ENCODE results near the gene P2RX2.

DNA sequence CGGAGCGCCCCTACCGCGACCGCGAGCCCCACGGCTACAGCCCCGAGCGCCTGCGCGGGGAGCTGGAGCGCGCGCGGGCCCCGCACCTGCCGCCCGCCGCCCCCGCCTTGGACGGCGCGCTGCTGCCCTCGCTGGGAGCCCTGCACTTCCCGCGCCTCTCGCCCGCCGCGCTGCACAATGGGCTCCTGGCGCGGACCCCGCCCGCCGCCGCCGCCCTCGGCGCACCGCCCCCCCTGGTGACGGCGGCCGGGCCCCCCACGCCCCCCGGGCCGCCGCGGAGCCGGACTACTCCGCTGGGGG is 35.2 kb upstream of the P2RX2 start:
- TF ChIP-seq EZH2 (IDR thresholded peaks at IDR 0.05; ENCODE audit: low read depth), result no peak
- TF ChIP-seq, protein P1, sequence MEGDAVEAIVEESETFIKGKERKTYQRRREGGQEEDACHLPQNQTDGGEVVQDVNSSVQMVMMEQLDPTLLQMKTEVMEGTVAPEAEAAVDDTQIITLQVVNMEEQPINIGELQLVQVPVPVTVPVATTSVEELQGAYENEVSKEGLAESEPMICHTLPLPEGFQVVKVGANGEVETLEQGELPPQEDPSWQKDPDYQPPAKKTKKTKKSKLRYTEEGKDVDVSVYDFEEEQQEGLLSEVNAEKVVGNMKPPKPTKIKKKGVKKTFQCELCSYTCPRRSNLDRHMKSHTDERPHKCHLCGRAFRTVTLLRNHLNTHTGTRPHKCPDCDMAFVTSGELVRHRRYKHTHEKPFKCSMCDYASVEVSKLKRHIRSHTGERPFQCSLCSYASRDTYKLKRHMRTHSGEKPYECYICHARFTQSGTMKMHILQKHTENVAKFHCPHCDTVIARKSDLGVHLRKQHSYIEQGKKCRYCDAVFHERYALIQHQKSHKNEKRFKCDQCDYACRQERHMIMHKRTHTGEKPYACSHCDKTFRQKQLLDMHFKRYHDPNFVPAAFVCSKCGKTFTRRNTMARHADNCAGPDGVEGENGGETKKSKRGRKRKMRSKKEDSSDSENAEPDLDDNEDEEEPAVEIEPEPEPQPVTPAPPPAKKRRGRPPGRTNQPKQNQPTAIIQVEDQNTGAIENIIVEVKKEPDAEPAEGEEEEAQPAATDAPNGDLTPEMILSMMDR (conservative IDR thresholded peaks at IDR 0.05), result no peak

All from PC-9 (cell line).